Neutrophil (primary cell): ENCODE measurements around the gene METTL15.

Experiments
- H3K27ac ChIP-seq: fragments of 200-600 bp; sonication (generic); 2 replicates; pipeline ENCODE4 v1.5.1; 2016; ENCODE audit warnings: mild to moderate bottlenecking, moderate library complexity
- H3K27me3 ChIP-seq: fragments of 200-600 bp; sonication (generic); 2 replicates; pipeline ENCODE4 v1.6.0; 2016; ENCODE audit warnings: mild to moderate bottlenecking
- H3K36me3 ChIP-seq: fragments of 200-600 bp; sonication (generic); 2 replicates; pipeline ENCODE4 v1.5.1; 2017
- H3K4me1 ChIP-seq, 2 experiments: fragments of 200-600 bp in 1 of 2; sonication (generic) in 1 of 2; 1 replicate in 1 of 2; 2 replicates in 1 of 2; pipeline versions ENCODE4 v1.5.1 to v1.6.1; 2013 to 2016; ENCODE audit warnings: low read depth in 1 of 2, low read length in 1 of 2, mild to moderate bottlenecking in 1 of 2, moderate library complexity in 1 of 2; ENCODE audit not compliant: control insufficient read depth in 1 of 2, insufficient read depth in 1 of 2
- H3K4me3 ChIP-seq, 2 experiments: fragments of 200-600 bp in 1 of 2; sonication (generic) in 1 of 2; 1 replicate in 1 of 2; 2 replicates in 1 of 2; pipeline ENCODE4 v1.5.1; 2013 to 2016; ENCODE audit warnings: low read depth in 1 of 2, low read length in 1 of 2, mild to moderate bottlenecking in 1 of 2, moderate library complexity in 1 of 2
- H3K9me3 ChIP-seq: fragments of 200-600 bp; sonication (generic); 2 replicates; pipeline ENCODE4 v1.5.1; 2016
- CTCF ChIP-seq: fragments of 200-600 bp; sonication (generic); IDR thresholded peaks from 2 replicates; pipeline ENCODE4 v1.5.1; 2016; ENCODE audit warnings: antibody characterized with exemption

The METTL15 gene

GRCh38 chr11:28346209-28346608, 238.0 kb downstream of the METTL15 start:
- Histone ChIP-seq H3K27ac (no peak overlapping the region), H3K4me1 (no peaks in the 10 kb centered on the region), H3K36me3 (no peaks in the 10 kb centered on the region), H3K9me3 (no peaks in the 10 kb centered on the region), H3K27me3 (no peaks in the 10 kb centered on the region), H3K4me3 (no peak overlapping the region)
- TF ChIP-seq CTCF = no peak

- H3K4me3 ChIP-seq = no peak overlapping the region
- no peak overlapping the region for H3K27ac ChIP-seq
- H3K27me3 ChIP-seq = no peaks in the 10 kb centered on the region
- no peaks in the 10 kb centered on the region for H3K9me3 ChIP-seq
- no peaks in the 10 kb centered on the region for H3K36me3 ChIP-seq
- no peaks in the 10 kb centered on the region for H3K4me1 ChIP-seq
- TF ChIP-seq CTCF = no peak
Observed at GRCh38 chr11:28346721-28347120, 238.5 kb downstream of the METTL15 start.

- no peak for TF ChIP-seq CTCF
- H3K27ac ChIP-seq = no peak overlapping the region
- H3K9me3 ChIP-seq = no peaks in the 10 kb centered on the region
- no peaks in the 10 kb centered on the region for H3K27me3 ChIP-seq
- no peaks in the 10 kb centered on the region for H3K4me1 ChIP-seq
- no peaks in the 10 kb centered on the region for H3K36me3 ChIP-seq
- no peak overlapping the region for H3K4me3 ChIP-seq
Observed at GRCh38 chr11:28347371-28347770, 239.2 kb downstream of the METTL15 start.

GRCh38 chr11:28350216-28350615, 242.0 kb downstream of the METTL15 start:
- Histone ChIP-seq H3K27me3 (no peaks in the 10 kb centered on the region), H3K36me3 (no peaks in the 10 kb centered on the region), H3K4me1 (no peaks in the 10 kb centered on the region), H3K9me3 (no peaks in the 10 kb centered on the region), H3K4me3 (no peak overlapping the region), H3K27ac (no peak overlapping the region)
- no peak for TF ChIP-seq CTCF

- no peaks in the 10 kb centered on the region for H3K4me1 ChIP-seq
- H3K27ac ChIP-seq = no peak overlapping the region
- no peak overlapping the region for H3K4me3 ChIP-seq
- no peaks in the 10 kb centered on the region for H3K9me3 ChIP-seq
- no peaks in the 10 kb centered on the region for H3K36me3 ChIP-seq
- H3K27me3 ChIP-seq = no peaks in the 10 kb centered on the region
- TF ChIP-seq CTCF = no peak
Observed at GRCh38 chr11:28353991-28354390, 245.8 kb downstream of the METTL15 start.
